CD14-positive monocyte (primary cell): Measurements from ENCODE around the gene MNX1. TPM values are rescaled to one million over a fixed set of nuclear protein-coding genes. Genes with fewer than 3 reads are reported as not detected.

Source experiments
- DNase-seq, 3 donors: peaks; one replicate each; pipeline ENCODE4 v3.0.0-alpha.2; 2011 to 2022
- H2AFZ ChIP-seq: 2 replicates; pipeline ENCODE4 v1.6.0; 2012; ENCODE audit warnings: mild to moderate bottlenecking, low read depth, low read length, inconsistent platforms; ENCODE audit not compliant: insufficient read depth, poor library complexity, severe bottlenecking
- H3K27ac ChIP-seq, 2 donors: 1 replicate in 1 of 2; 2 replicates in 1 of 2; pipeline ENCODE4 v1.5.1; 2012 to 2013; ENCODE audit warnings: low read length in 2 of 2, control low read depth in 1 of 2, inconsistent platforms in 1 of 2, low read depth in 1 of 2, mild to moderate bottlenecking in 1 of 2
- H3K27me3 ChIP-seq, 2 donors: one replicate each; pipeline versions ENCODE4 v1.6.0 to v1.6.1; 2011 to 2013; ENCODE audit warnings: low read length in 2 of 2; ENCODE audit not compliant: control insufficient read depth in 2 of 2, insufficient read depth in 2 of 2
- H3K36me3 ChIP-seq, 2 donors: replicated peaks in 1 of 2; 1 replicate in 1 of 2; 2 replicates in 1 of 2; pipeline versions ENCODE4 v1.5.1 to v1.6.1; 2012 to 2013; ENCODE audit warnings: low read length in 2 of 2, control low read depth in 1 of 2, inconsistent platforms in 1 of 2, mild to moderate bottlenecking in 1 of 2; ENCODE audit not compliant: insufficient read depth in 2 of 2, control insufficient read depth in 1 of 2
- H3K4me1 ChIP-seq, 2 donors: 1 replicate in 1 of 2; 2 replicates in 1 of 2; pipeline versions ENCODE4 v1.5.1 to v1.6.1; 2012 to 2013; ENCODE audit warnings: low read length in 2 of 2, control low read depth in 1 of 2, inconsistent platforms in 1 of 2, mild to moderate bottlenecking in 1 of 2, moderate library complexity in 1 of 2; ENCODE audit not compliant: insufficient read depth in 2 of 2, control insufficient read depth in 1 of 2
- H3K4me2 ChIP-seq: replicated peaks from 2 replicates; pipeline ENCODE3; 2012; ENCODE audit warnings: low read length, moderate library complexity, mild to moderate bottlenecking; ENCODE audit not compliant: poor library complexity, severe bottlenecking; ENCODE audit errors: extremely low read depth
- H3K4me3 ChIP-seq, 3 experiments: fragments of 200-600 bp in 1 of 3; sonication (generic) in 1 of 3; replicated peaks in 1 of 3; 1 replicate in 2 of 3; 2 replicates in 1 of 3; pipeline ENCODE4 v1.5.1; 2011 to 2013; ENCODE audit warnings: low read length in 3 of 3, mild to moderate bottlenecking in 3 of 3, control low read depth in 2 of 3, low read depth in 2 of 3, inconsistent platforms in 1 of 3, moderate library complexity in 1 of 3
- H3K79me2 ChIP-seq: 2 replicates; pipeline ENCODE4 v1.6.0; 2012; ENCODE audit warnings: mild to moderate bottlenecking, control low read depth, inconsistent platforms, low read length, moderate library complexity; ENCODE audit not compliant: insufficient read depth
- H3K9ac ChIP-seq: 2 replicates; pipeline ENCODE4 v1.6.0; 2017; ENCODE audit warnings: low read length, mild to moderate bottlenecking; ENCODE audit not compliant: insufficient read depth, poor library complexity, severe bottlenecking
- H3K9me3 ChIP-seq, 2 donors: replicated peaks in 1 of 2; 1 replicate in 1 of 2; 2 replicates in 1 of 2; pipeline versions ENCODE4 v1.5.1 to v1.6.1; 2012 to 2013; ENCODE audit warnings: low read length in 2 of 2, control low read depth in 1 of 2; ENCODE audit not compliant: control insufficient read depth in 1 of 2, insufficient read depth in 1 of 2
- H4K20me1 ChIP-seq: 2 replicates; pipeline ENCODE4 v1.6.0; 2012; ENCODE audit warnings: mild to moderate bottlenecking, low read length, control low read depth, moderate library complexity; ENCODE audit not compliant: insufficient read depth
- H3K27ac Mint-ChIP-seq, 7 donors: one replicate each; pipeline ENCODE4 v1.8.0; 2020; ENCODE audit warnings: mild to moderate bottlenecking in 7 of 7, mixed read lengths in 7 of 7, moderate library complexity in 6 of 7, inconsistent platforms in 2 of 7
- H3K27me3 Mint-ChIP-seq, 3 donors: one replicate each; pipeline ENCODE4 v1.8.0; 2021 to 2022; ENCODE audit warnings: low read depth in 3 of 3, mild to moderate bottlenecking in 3 of 3, mixed read lengths in 3 of 3, moderate library complexity in 3 of 3, inconsistent platforms in 1 of 3
- H3K36me3 Mint-ChIP-seq, 2 donors: one replicate each; pipeline ENCODE4 v1.8.0; 2020; ENCODE audit warnings: mixed read lengths in 2 of 2, inconsistent platforms in 1 of 2, mild to moderate bottlenecking in 1 of 2
- H3K4me1 Mint-ChIP-seq: one replicate; pipeline ENCODE4 v1.8.0; 2020; ENCODE audit warnings: mild to moderate bottlenecking, mixed read lengths
- H3K4me3 Mint-ChIP-seq, 2 donors: one replicate each; pipeline ENCODE4 v1.8.0; 2020; ENCODE audit warnings: mild to moderate bottlenecking in 2 of 2, mixed read lengths in 2 of 2, moderate library complexity in 1 of 2
- H3K9me3 Mint-ChIP-seq, 7 donors: one replicate each; pipeline ENCODE4 v1.8.0; 2020 to 2022; ENCODE audit warnings: mixed read lengths in 7 of 7, mild to moderate bottlenecking in 6 of 7, moderate library complexity in 6 of 7, inconsistent platforms in 2 of 7
- CTCF ChIP-seq: fragments of 200-600 bp; IDR thresholded peaks from one replicate; pipeline ENCODE4 v1.8.0; 2022; ENCODE audit warnings: antibody characterized with exemption, mild to moderate bottlenecking
- WGBS: methylation state at CpG from one replicate; pipeline ENCODE4 v1.1.5; 2013; ENCODE audit warnings: missing lambda C conversion rate; ENCODE audit not compliant: insufficient coverage; 5-methylcytosine and 5-hydroxymethylcytosine counted together
- intact Hi-C, 2 donors: fragments of 100-400 bp; cut with micrococcal nuclease; formaldehyde crosslinking; loops; one replicate each; pipeline versions ENCODE4 v1.15.0 to v1.15.1; 2023
- polyA plus RNA-seq, 3 donors: library from polyadenylated mRNA; depleted of rRNA in 1 of 3; unstranded in 2 of 3; stranded (reverse) in 1 of 3; fragments of 300-500 nt in 2 of 3; fragments of >200 nt in 1 of 3; fragmentation: Illumina TruSeq in 2 of 3; gene quantifications; 1 replicate in 2 of 3; 2 replicates in 1 of 3; pipeline ENCODE4 v1.2.3, GENCODE V29; 2012 to 2021

The MNX1 gene
- polyA plus RNA-seq, 3 donors: not detected

- H3K36me3 ChIP-seq: no peaks in the 10 kb centered on the region
- H3K27me3 Mint-ChIP-seq: peaks cover 14 to 45% (median 15%) of the 10 kb centered on the region in 3 donors
- H3K4me2 ChIP-seq: no peak overlapping the region
- H3K27ac Mint-ChIP-seq: no peak overlapping the region
- TF ChIP-seq CTCF: no peak
- no peak overlapping the region for H3K27ac ChIP-seq
- H3K9me3 ChIP-seq: no peaks in the 10 kb centered on the region
- H3K4me1 Mint-ChIP-seq: no peaks in the 10 kb centered on the region
- no peak for DNase-seq
- H3K36me3 Mint-ChIP-seq: no peaks in the 10 kb centered on the region
- H3K9ac ChIP-seq: no peak overlapping the region
- H3K27me3 ChIP-seq: peaks cover 0 to 8% of the 10 kb centered on the region in 2 donors
- no peaks in the 10 kb centered on the region for H4K20me1 ChIP-seq
- intact Hi-C loops: no loop called here
- no peaks in the 10 kb centered on the region for H3K4me1 ChIP-seq
- WGBS: 94% methylated on average over 7 of the region's 8 CpGs
- H3K4me3 ChIP-seq: no peak overlapping the region
- no peaks in the 10 kb centered on the region for H3K79me2 ChIP-seq
- no peak overlapping the region for H2AFZ ChIP-seq
- H3K9me3 Mint-ChIP-seq: peaks cover 3 to 10% (median 7%) of the 10 kb centered on the region in 7 donors
- no peak overlapping the region for H3K4me3 Mint-ChIP-seq
Measured at GRCh38 chr7:157035302-157035701, 24.8 kb upstream of the MNX1 start.

- Histone ChIP-seq H4K20me1 (no peaks in the 10 kb centered on the region), H3K9me3 (no peaks in the 10 kb centered on the region), H2AFZ (no peak overlapping the region), H3K4me3 (no peak overlapping the region), H3K27me3 (peaks cover 0 to 16% of the 10 kb centered on the region in 2 donors), H3K79me2 (no peaks in the 10 kb centered on the region), H3K36me3 (no peaks in the 10 kb centered on the region), H3K9ac (no peak overlapping the region), H3K4me2 (no peak overlapping the region), H3K27ac (no peak overlapping the region), H3K4me1 (no peaks in the 10 kb centered on the region)
- Mint-ChIP-seq H3K27me3 (peaks cover 16 to 52% (median 18%) of the 10 kb centered on the region in 3 donors), H3K36me3 (no peaks in the 10 kb centered on the region), H3K27ac (no peak overlapping the region), H3K4me3 (no peak overlapping the region), H3K9me3 (peaks cover 3 to 10% (median 5%) of the 10 kb centered on the region in 7 donors), H3K4me1 (no peaks in the 10 kb centered on the region)
- DNase-seq: no peak
- 89% methylated on average over 18 of the region's 23 CpGs for WGBS
- intact Hi-C loops: no loop called here
- no peak for TF ChIP-seq CTCF
Measured at GRCh38 chr7:157033483-157034473, 23.3 kb upstream of the MNX1 start.
